GM12878 (cell line): ENCODE measurements around the gene EYA4. TPM values are rescaled to one million over a fixed set of nuclear protein-coding genes. Genes with fewer than 3 reads are reported as not detected.

Source experiments
- ATAC-seq: fragments of 200-7000 bp; cut with Tn5 transposase; 3 replicates; pipeline ENCODE4 v1.9.1; 2020; ENCODE audit warnings: mild to moderate bottlenecking, moderate library complexity
- BruUV-seq: library from RNA; stranded (reverse); fragments of 400-500 nt; replicated peaks from 2 replicates; lab custom pipeline; 2021; lab: Mats Ljungman, UMichigan
- CTCF ChIA-PET: fragments of 300-600 bp; sonication (Branson Sonifier 250); formaldehyde crosslinking; extraction: SDS; loops from one replicate; lab custom pipeline; 2021; ENCODE audit warnings: inconsistent platforms; lab: Yijun Ruan, JAX
- POLR2A ChIA-PET: fragments of 350-600 bp; formaldehyde crosslinking; extraction: SDS; loops from one replicate; lab custom pipeline; 2021; ENCODE audit warnings: inconsistent platforms; lab: Charles Lee
- RAD21 ChIA-PET: fragments of 300-600 bp; sonication (Branson Sonifier 250); formaldehyde crosslinking; loops from one replicate; lab custom pipeline; 2023; ENCODE audit warnings: antibody characterized with exemption; ENCODE audit not compliant: unreplicated experiment; lab: Charles Lee
- SMC1A ChIA-PET: fragments of 300-600 bp; sonication (Branson Sonifier 250); formaldehyde crosslinking; loops from one replicate; lab custom pipeline; 2023; ENCODE audit not compliant: unreplicated experiment, uncharacterized antibody; lab: Charles Lee
- DNase-seq: peaks from one replicate; pipeline ENCODE4 v3.0.0-alpha.2; 2011; ENCODE audit warnings: low read depth, low spot score
- FAIRE-seq: peaks from 3 replicates; lab custom pipeline; 2011; peaks lifted over from hg19 to GRCh38; lab: Jason Lieb, UNC
- H2AFZ ChIP-seq: 2 replicates; pipeline ENCODE4 v1.6.0; 2011; ENCODE audit warnings: low read depth, low read length, control low read depth; ENCODE audit not compliant: control insufficient read depth
- H3K27ac ChIP-seq: 2 replicates; pipeline ENCODE4 v1.5.1; 2011; ENCODE audit warnings: control low read depth; ENCODE audit not compliant: control insufficient read depth, insufficient read depth
- H3K27me3 ChIP-seq, 2 experiments: replicated peaks in 1 of 2; 2 replicates each; pipeline versions ENCODE4 v1.6.0 to v1.6.1; 2011; ENCODE audit warnings: low read length in 1 of 2; ENCODE audit not compliant: control insufficient read depth in 2 of 2, insufficient read depth in 2 of 2
- H3K36me3 ChIP-seq, 2 experiments: 2 replicates each; pipeline ENCODE4 v1.5.1; 2011; ENCODE audit warnings: low read length in 1 of 2; ENCODE audit not compliant: control insufficient read depth in 2 of 2, insufficient read depth in 2 of 2
- H3K4me1 ChIP-seq: 2 replicates; pipeline ENCODE4 v1.6.1; 2011; ENCODE audit warnings: mild to moderate bottlenecking, low read length, moderate library complexity, mixed read lengths; ENCODE audit not compliant: control insufficient read depth, insufficient read depth
- H3K4me2 ChIP-seq: 2 replicates; pipeline ENCODE4 v1.6.0; 2011; ENCODE audit warnings: control low read depth; ENCODE audit not compliant: control insufficient read depth, insufficient read depth
- H3K4me3 ChIP-seq: fragments of 200-600 bp; sonication (generic); 2 replicates; pipeline ENCODE4 v1.5.1; 2016
- H3K79me2 ChIP-seq: 2 replicates; pipeline ENCODE4 v1.6.0; 2011; ENCODE audit warnings: low read length; ENCODE audit not compliant: control insufficient read depth, insufficient read depth
- H3K9ac ChIP-seq: 2 replicates; pipeline ENCODE4 v1.8.0; 2011; ENCODE audit warnings: low read length, control low read depth, mixed read lengths; ENCODE audit not compliant: control insufficient read depth, insufficient read depth
- H3K9me3 ChIP-seq: replicated peaks from 3 replicates; pipeline ENCODE4 v1.5.1; 2011; ENCODE audit warnings: mild to moderate bottlenecking, low read length; ENCODE audit not compliant: control insufficient read depth, insufficient read depth
- H4K20me1 ChIP-seq: 2 replicates; pipeline ENCODE4 v1.6.0; 2011; ENCODE audit not compliant: control insufficient read depth, insufficient read depth
- ATF7 ChIP-seq: fragments of 450-650 bp; IDR thresholded peaks from 2 replicates; pipeline ENCODE4 v1.6.1; 2016; ENCODE audit warnings: low read depth, mild to moderate bottlenecking
- CBFB ChIP-seq: IDR thresholded peaks from 2 replicates; pipeline ENCODE4 v1.6.1; 2016; ENCODE audit warnings: antibody characterized with exemption, low read depth
- CREB1 ChIP-seq: IDR thresholded peaks from 2 replicates; pipeline ENCODE4 v1.6.1; 2012; ENCODE audit warnings: low read depth, mild to moderate bottlenecking, inconsistent platforms
- DPF2 ChIP-seq: fragments of 450-650 bp; IDR thresholded peaks from 2 replicates; pipeline ENCODE4 v1.6.1; 2017; ENCODE audit warnings: mild to moderate bottlenecking
- E2F4 ChIP-seq: IDR thresholded peaks from 2 replicates; pipeline ENCODE4 v1.6.1; 2012; ENCODE audit warnings: low read depth, low read length, improper control_type of control experiment
- EZH2 ChIP-seq: IDR thresholded peaks from 2 replicates; pipeline ENCODE4 v1.6.1; 2012; ENCODE audit warnings: low read depth, mild to moderate bottlenecking, control low read depth, inconsistent platforms, low read length, borderline replicate concordance; ENCODE audit not compliant: control insufficient read depth
- HDAC2 ChIP-seq: fragments of 200-600 bp; sonication (generic); IDR thresholded peaks from 2 replicates; pipeline ENCODE4 v1.6.1; 2017
- NR2C2 ChIP-seq: IDR thresholded peaks from 2 replicates; pipeline ENCODE4 v1.6.1; 2011; ENCODE audit warnings: borderline replicate concordance, low read depth; ENCODE audit not compliant: control insufficient read depth, insufficient read length
- NR2F1 ChIP-seq: fragments of 450-650 bp; conservative IDR thresholded peaks from 2 replicates; pipeline ENCODE4 v1.6.1; 2017; ENCODE audit warnings: mild to moderate bottlenecking
- PAX5 ChIP-seq: IDR thresholded peaks from 2 replicates; pipeline ENCODE4 v1.6.1; 2011; ENCODE audit warnings: low read depth, low read length, borderline replicate concordance
- ZNF592 ChIP-seq: fragments of 450-650 bp; IDR thresholded peaks from 2 replicates; pipeline ENCODE4 v1.6.1; 2017; ENCODE audit warnings: mild to moderate bottlenecking, moderate library complexity
- WGBS: methylation state at CpG from one replicate; pipeline ENCODE4 v1.1.6; 2016; ENCODE audit warnings: low lambda C conversion rate; ENCODE audit not compliant: insufficient replicate concordance, insufficient coverage; ENCODE audit errors: missing lambda C conversion rate; 5-methylcytosine and 5-hydroxymethylcytosine counted together
- in situ Hi-C: fragments of 300-500 bp; cut with MboI; formaldehyde crosslinking; loops from 9 replicates; pipeline ENCODE4 v1.14.3; 2018; ENCODE audit warnings: mixed read lengths
- intact Hi-C: fragments of 100-400 bp; cut with micrococcal nuclease; formaldehyde crosslinking; loops from one replicate; pipeline ENCODE4 v1.14.2; 2022; ENCODE audit not compliant: unreplicated experiment
- polyA plus RNA-seq, 11 experiments: library from polyadenylated mRNA; depleted of rRNA in 4 of 11; unstranded in 6 of 11; stranded (reverse) in 5 of 11; fragments of >200 nt; fragmentation: Nextera tagmentation in 4 of 11; fragmentation: Illumina TruSeq in 1 of 11; extraction: Ambion mirVana in 4 of 11; extraction: Trizol in 1 of 11; gene quantifications; 1 replicate in 1 of 11; 2 replicates in 10 of 11; pipeline versions ENCODE4 v1.2.1 to v1.2.3, GENCODE V29; 2011 to 2016; ENCODE audit warnings: inconsistent platforms in 2 of 11, missing spikeins in 2 of 11, low read depth in 1 of 11
- total RNA-seq, 4 experiments: library from RNA; depleted of rRNA in 3 of 4; stranded (reverse); fragments of >200 nt in 3 of 4; fragmentation: Illumina TruSeq in 1 of 4; extraction: Trizol in 1 of 4; gene quantifications; 2 replicates each; pipeline versions ENCODE4 v1.2.1 to v1.2.3, GENCODE V29; 2013 to 2021

EYA4 gene
- total and polyA plus RNA-seq, 10 of the 15 experiments (the other 5 are each of a cell fraction or from before 2014, with no cell fraction given) = 0.02 TPM; not detected in 9

- Histone ChIP-seq H3K4me1 (no peaks in the 10 kb centered on the region), H3K9me3 (no peaks in the 10 kb centered on the region), H3K27ac (no peak overlapping the region), H3K27me3 (no peaks in the 10 kb centered on the region; a peak in 1 of 4 replicates), H2AFZ (no peak overlapping the region), H3K79me2 (no peaks in the 10 kb centered on the region), H3K36me3 (no peaks in the 10 kb centered on the region), H3K4me3 (no peak overlapping the region), H3K4me2 (no peak overlapping the region), H3K9ac (no peak overlapping the region), H4K20me1 (no peaks in the 10 kb centered on the region)
- no peak for FAIRE-seq
- in situ Hi-C loops (no loop called here), intact Hi-C loops (no loop called here)
- TF ChIP-seq EZH2 = no peak
- no peak for TF ChIP-seq CBFB
- ChIA-PET RAD21 (no interaction called here), CTCF (no interaction called here), SMC1A (no interaction called here), POLR2A (no interaction called here)
- no TSS peak for BruUV-seq
- WGBS = 0% methylated on average over 3 of the region's 3 CpGs
- ATAC-seq = no peak
- DNase-seq = no peak
These were observed 107.7 kb downstream of the EYA4 start for GRCh38 chr6:133348846-133349245.

- Histone ChIP-seq H3K4me2 (no peak overlapping the region), H3K4me1 (no peaks in the 10 kb centered on the region), H3K9me3 (no peaks in the 10 kb centered on the region), H4K20me1 (no peaks in the 10 kb centered on the region), H3K27me3 (no peaks in the 10 kb centered on the region; a peak in 1 of 4 replicates), H3K27ac (no peak overlapping the region), H3K36me3 (no peaks in the 10 kb centered on the region), H3K9ac (no peak overlapping the region), H2AFZ (no peak overlapping the region), H3K79me2 (no peaks in the 10 kb centered on the region), H3K4me3 (no peak overlapping the region)
- ChIA-PET POLR2A (no interaction called here), RAD21 (no interaction called here), CTCF (interaction anchor here (0.7 kb wide), 1 partner anchor 28 kb away, joined by 3 read pairs; no protein-coding TSS in a partner anchor), SMC1A (no interaction called here)
- intact Hi-C loops (no loop called here), in situ Hi-C loops (no loop called here)
- DNase-seq (no peak), ATAC-seq (no peak), FAIRE-seq (no peak)
- TF ChIP-seq E2F4 (no peak), DPF2 (no peak), CREB1 (no peak), ZNF592 (no peak), ATF7 (no peak), PAX5 (no peak), NR2C2 (no peak), HDAC2 (no peak), NR2F1 (no peak)
- BruUV-seq = no TSS peak
- 43% methylated on average over 2 of the region's 2 CpGs for WGBS
These were observed 109.8 kb downstream of the EYA4 start for GRCh38 chr6:133350928-133351327.
